22Rv1 (cell line): Measurements from ENCODE around the gene RHBDF1.

Experiments
- CTCF ChIP-seq: fragments of 450-650 bp; IDR thresholded peaks from 2 replicates; pipeline ENCODE4 v1.5.1; 2017; ENCODE audit warnings: mild to moderate bottlenecking
- ZFX ChIP-seq: fragments of 450-650 bp; IDR thresholded peaks from 2 replicates; pipeline ENCODE4 v1.6.1; 2017; ENCODE audit warnings: antibody characterized with exemption, borderline replicate concordance

- TF ChIP-seq CTCF (no peak), ZFX (no peak)
Observed at GRCh38 chr16:76535-77272, 4.3 kb upstream of the RHBDF1 start.
